ENCODE results near the gene SEPTIN10. TPM values are rescaled to one million over a fixed set of nuclear protein-coding genes. Genes with fewer than 3 reads are reported as not detected.

Gene SEPTIN10
- total RNA-seq, 1 experiment from 2014 or later = 100.0 TPM

- DNase-seq (ENCODE audit: low read depth, low spot score) (no peak), ATAC-seq (no peak)
- BruUV-seq (replicated peaks) = no TSS peak
- intact Hi-C loops (cut with micrococcal nuclease; ENCODE audit: unreplicated experiment) = no loop called here
- H3K4me3 ChIP-seq (ENCODE audit: low read depth in 2 of 2, low read length in 2 of 2) = no peak overlapping the region
- no peaks in the 10 kb centered on the region for H3K4me1 ChIP-seq (ENCODE audit: control insufficient read depth, insufficient read depth, low read length)
- no peaks in the 10 kb centered on the region for H3K27me3 ChIP-seq (ENCODE audit: control insufficient read depth, insufficient read depth, low read length)
- TF ChIP-seq REST (IDR thresholded peaks at IDR 0.05; ENCODE audit: insufficient read depth in 1 of 2, low read depth in 2 of 2, low read length in 1 of 2) = no peak
- no peak for TF ChIP-seq SIN3A (IDR thresholded peaks at IDR 0.05; ENCODE audit: borderline replicate concordance, insufficient read depth, low read depth, low read length)
- no peak for TF ChIP-seq CTCF (IDR thresholded peaks at IDR 0.05)
- no peak for TF ChIP-seq TCF7L2 (IDR thresholded peaks at IDR 0.05; ENCODE audit: low read depth, low read length)
- no peak for TF ChIP-seq POLR2AphosphoS5 (IDR thresholded peaks at IDR 0.05; ENCODE audit: low read depth, low read length)
- no peaks in the 10 kb centered on the region for H3K9me3 ChIP-seq (ENCODE audit: control insufficient read depth, insufficient read depth, low read depth, low read length)
- no peaks in the 10 kb centered on the region for H3K36me3 ChIP-seq (ENCODE audit: control insufficient read depth, insufficient read depth, low read length)
- CTCF ChIA-PET = no interaction called here
- in situ Hi-C loops (cut with HindIII; ENCODE audit: low pct_unique_long_range_greater_than_20kb, low sequenced_read_pairs) = no loop called here
- POLR2A ChIA-PET = no interaction called here
- H3K27ac ChIP-seq (ENCODE audit: low read length) = no peak overlapping the region
Measured at GRCh38 chr2:109633284-109633961, 19.7 kb upstream of the SEPTIN10 start.

- H3K27ac ChIP-seq (ENCODE audit: low read length) = no peak overlapping the region
- POLR2A ChIA-PET = interaction anchor here (0.6 kb wide), 1 partner anchor 44 kb away, joined by 3 read pairs; no protein-coding TSS in a partner anchor
Measured at GRCh38 chr2:109632158-109632789, 18.5 kb upstream of the SEPTIN10 start.

More at GRCh38 chr2:109632158-109632789, 18.5 kb upstream of the SEPTIN10 start:
- intact Hi-C loops (cut with micrococcal nuclease; ENCODE audit: unreplicated experiment) = no loop called here
- Histone ChIP-seq H3K27me3 (ENCODE audit: control insufficient read depth, insufficient read depth, low read length) (no peaks in the 10 kb centered on the region), H3K4me3 (ENCODE audit: low read depth in 2 of 2, low read length in 2 of 2) (no peak overlapping the region), H3K9me3 (ENCODE audit: control insufficient read depth, insufficient read depth, low read depth, low read length) (no peaks in the 10 kb centered on the region), H3K36me3 (ENCODE audit: control insufficient read depth, insufficient read depth, low read length) (no peaks in the 10 kb centered on the region), H3K4me1 (ENCODE audit: control insufficient read depth, insufficient read depth, low read length) (no peaks in the 10 kb centered on the region)
- CTCF ChIA-PET = no interaction called here
- no peak for DNase-seq (ENCODE audit: low read depth, low spot score)
- in situ Hi-C loops (cut with HindIII; ENCODE audit: low pct_unique_long_range_greater_than_20kb, low sequenced_read_pairs) = no loop called here
- no peak for TF ChIP-seq TCF7L2 (IDR thresholded peaks at IDR 0.05; ENCODE audit: low read depth, low read length)
- no peak for TF ChIP-seq CTCF (IDR thresholded peaks at IDR 0.05)
- no peak for TF ChIP-seq POLR2AphosphoS5 (IDR thresholded peaks at IDR 0.05; ENCODE audit: low read depth, low read length)
- TF ChIP-seq SIN3A (IDR thresholded peaks at IDR 0.05; ENCODE audit: borderline replicate concordance, insufficient read depth, low read depth, low read length) = no peak
- TF ChIP-seq REST (IDR thresholded peaks at IDR 0.05; ENCODE audit: insufficient read depth in 1 of 2, low read depth in 2 of 2, low read length in 1 of 2) = no peak
- no TSS peak for BruUV-seq (replicated peaks)
- no peak for ATAC-seq
